SJSA1 (cell line): ENCODE results near the gene PTPA. TPM values are rescaled to one million over a fixed set of nuclear protein-coding genes. Genes with fewer than 3 reads are reported as not detected.
"Not testable (repeated sequence)": the region's sequence is repeated elsewhere in the genome, so short reads cannot be mapped to it uniquely, and the experiment has no call there.

Experiments used
- DNase-seq, 2 experiments: peaks; one replicate each; pipeline ENCODE4 v3.0.0-alpha.2; 2015 to 2020; ENCODE audit warnings: low spot score in 2 of 2, low read depth in 1 of 2
- H3K27ac ChIP-seq: fragments of 250-450 bp; sonication (Bioruptor Pico); 2 replicates; pipeline ENCODE4 v1.5.1; 2020; ENCODE audit warnings: mild to moderate bottlenecking, moderate library complexity
- H3K27me3 ChIP-seq: fragments of 250-450 bp; sonication (Bioruptor Pico); replicated peaks from 2 replicates; pipeline ENCODE4 v1.5.1; 2020; ENCODE audit warnings: mild to moderate bottlenecking, moderate library complexity
- H3K36me3 ChIP-seq: fragments of 250-450 bp; sonication (Bioruptor Pico); 2 replicates; pipeline ENCODE4 v1.5.1; 2020; ENCODE audit warnings: mild to moderate bottlenecking
- H3K4me1 ChIP-seq: fragments of 250-450 bp; sonication (Bioruptor Pico); replicated peaks from 2 replicates; pipeline ENCODE4 v1.6.1; 2021; ENCODE audit warnings: mild to moderate bottlenecking
- H3K4me3 ChIP-seq: fragments of 250-450 bp; sonication (Bioruptor Pico); 2 replicates; pipeline ENCODE4 v1.5.1; 2020; ENCODE audit warnings: mild to moderate bottlenecking
- H3K9me3 ChIP-seq: fragments of 250-450 bp; sonication (Bioruptor Pico); replicated peaks from 2 replicates; pipeline ENCODE4 v1.5.1; 2020; ENCODE audit warnings: mild to moderate bottlenecking
- total RNA-seq: library from RNA; depleted of rRNA; stranded (reverse); fragments of >200 nt; shearing (Covaris generic); gene quantifications from 2 replicates; pipeline ENCODE4 v1.2.3, GENCODE V29; 2014

The PTPA gene
- total RNA-seq, 1 experiment from 2014 or later = 93.3 TPM

GRCh38 chr9:129108805-129109536, 2.2 kb upstream of the PTPA start:
- no peak overlapping the region for H3K27ac ChIP-seq
- H3K36me3 ChIP-seq = peaks cover 19% of the 10 kb centered on the region
- no peaks in the 10 kb centered on the region for H3K27me3 ChIP-seq
- no peaks in the 10 kb centered on the region for H3K9me3 ChIP-seq
- peaks cover 16% of the 10 kb centered on the region for H3K4me1 ChIP-seq
- no peak for DNase-seq
- H3K4me3 ChIP-seq = no peak overlapping the region

- H3K4me1 ChIP-seq = peaks cover 16% of the 10 kb centered on the region
- no peak overlapping the region for H3K27ac ChIP-seq
- DNase-seq = no peak
- peaks cover 19% of the 10 kb centered on the region for H3K36me3 ChIP-seq
- no peaks in the 10 kb centered on the region for H3K9me3 ChIP-seq
- no peak overlapping the region for H3K4me3 ChIP-seq
- H3K27me3 ChIP-seq = no peaks in the 10 kb centered on the region
These were observed 1.7 kb upstream of the PTPA start for GRCh38 chr9:129109537-129109903.

- Histone ChIP-seq H3K36me3 (peaks cover 19% of the 10 kb centered on the region), H3K27ac (peak overlapping the region; percentile 42), H3K4me3 (peak overlapping the region; percentile 76), H3K27me3 (no peaks in the 10 kb centered on the region), H3K4me1 (peaks cover 16% of the 10 kb centered on the region), H3K9me3 (no peaks in the 10 kb centered on the region)
- DNase-seq = peak; percentile 59 to 75
These were observed 1.1 kb upstream of the PTPA start for GRCh38 chr9:129109952-129110739.

- DNase-seq = peak in 1 of 2 experiments; percentile 18
- Histone ChIP-seq H3K36me3 (peaks cover 19% of the 10 kb centered on the region), H3K4me3 (peak overlapping the region; percentile 76), H3K27me3 (no peaks in the 10 kb centered on the region), H3K9me3 (no peaks in the 10 kb centered on the region), H3K27ac (peak overlapping the region; percentile 91), H3K4me1 (peaks cover 16% of the 10 kb centered on the region)
These were observed 425 bp downstream of the PTPA start for GRCh38 chr9:129111528-129112151.

GRCh38 chr9:129112526-129112925, 1.3 kb downstream of the PTPA start:
- H3K27ac ChIP-seq = not testable (repeated sequence)

GRCh38 chr9:129113645-129114304, 2.6 kb downstream of the PTPA start:
- no peaks in the 10 kb centered on the region for H3K27me3 ChIP-seq
- H3K27ac ChIP-seq = no peak overlapping the region
- H3K9me3 ChIP-seq = no peaks in the 10 kb centered on the region
- DNase-seq = no peak
- H3K4me1 ChIP-seq = peaks cover 23% of the 10 kb centered on the region
- peaks cover 12% of the 10 kb centered on the region for H3K36me3 ChIP-seq
- no peak overlapping the region for H3K4me3 ChIP-seq

More at GRCh38 chr9:129112526-129112925, 1.3 kb downstream of the PTPA start:
- H3K9me3 ChIP-seq, DNase-seq, H3K27me3 ChIP-seq: not testable (repeated sequence)
- H3K36me3 ChIP-seq = peaks cover 15% of the 10 kb centered on the region
- peaks cover 16% of the 10 kb centered on the region for H3K4me1 ChIP-seq
- H3K4me3 ChIP-seq = peak overlapping the region; percentile 76

- DNase-seq = peak in 1 of 2 experiments; percentile 59
- H3K9me3 ChIP-seq = no peaks in the 10 kb centered on the region
- no peak overlapping the region; the same call in 1 of the 2 replicates for H3K27ac ChIP-seq
- peaks cover 24% of the 10 kb centered on the region for H3K36me3 ChIP-seq
- H3K4me3 ChIP-seq = no peak overlapping the region
- no peaks in the 10 kb centered on the region for H3K27me3 ChIP-seq
- H3K4me1 ChIP-seq = peaks cover 11% of the 10 kb centered on the region
These were observed 7.6 kb downstream of the PTPA start for GRCh38 chr9:129118799-129119198.

GRCh38 chr9:129121483-129121882, 10.3 kb downstream of the PTPA start:
- Histone ChIP-seq H3K4me3 (no peak overlapping the region), H3K27ac (no peak overlapping the region), H3K4me1 (peaks cover 22% of the 10 kb centered on the region), H3K36me3 (peaks cover 34% of the 10 kb centered on the region), H3K9me3 (no peaks in the 10 kb centered on the region), H3K27me3 (no peaks in the 10 kb centered on the region)
- no peak for DNase-seq

- H3K27me3 ChIP-seq = no peaks in the 10 kb centered on the region
- peaks cover 34% of the 10 kb centered on the region for H3K36me3 ChIP-seq
- H3K4me3 ChIP-seq = no peak overlapping the region
- H3K27ac ChIP-seq = no peak overlapping the region
- H3K4me1 ChIP-seq = peaks cover 22% of the 10 kb centered on the region
- no peaks in the 10 kb centered on the region for H3K9me3 ChIP-seq
- no peak for DNase-seq
These were observed 10.9 kb downstream of the PTPA start for GRCh38 chr9:129122133-129122532.

- H3K4me3 ChIP-seq, DNase-seq, H3K27me3 ChIP-seq, H3K27ac ChIP-seq, H3K9me3 ChIP-seq: not testable (repeated sequence)
- Histone ChIP-seq H3K4me1 (peaks cover 22% of the 10 kb centered on the region), H3K36me3 (peaks cover 43% of the 10 kb centered on the region)
These were observed 11.8 kb downstream of the PTPA start for GRCh38 chr9:129122976-129123375.

GRCh38 chr9:129124506-129125069, 13.4 kb downstream of the PTPA start:
- no peak for DNase-seq
- H3K36me3 ChIP-seq = peaks cover 43% of the 10 kb centered on the region

GRCh38 chr9:129125478-129125877, 14.3 kb downstream of the PTPA start:
- Histone ChIP-seq H3K27me3 (no peaks in the 10 kb centered on the region), H3K4me1 (peaks cover 11% of the 10 kb centered on the region), H3K9me3 (no peaks in the 10 kb centered on the region), H3K4me3 (no peak overlapping the region), H3K27ac (no peak overlapping the region; the same call in 1 of the 2 replicates), H3K36me3 (peaks cover 44% of the 10 kb centered on the region)
- peak in 1 of 2 experiments; percentile 31 for DNase-seq

More at GRCh38 chr9:129124506-129125069, 13.4 kb downstream of the PTPA start:
- no peak overlapping the region for H3K4me3 ChIP-seq
- peaks cover 11% of the 10 kb centered on the region for H3K4me1 ChIP-seq
- no peaks in the 10 kb centered on the region for H3K27me3 ChIP-seq
- H3K9me3 ChIP-seq = no peaks in the 10 kb centered on the region
- no peak overlapping the region for H3K27ac ChIP-seq
